Activated T-cell treated with anti-CD3 and anti-CD28 coated beads for 48 hours (primary cell): ENCODE measurements around the gene FLT1.

Experiments used
- DNase-seq: peaks from one replicate; pipeline ENCODE4 v3.0.0-alpha.2; 2020; ENCODE audit warnings: low read depth

FLT1 gene

GRCh38 chr13:28526876-28527275 is 31.9 kb upstream of the FLT1 start:
- DNase-seq: no peak

GRCh38 chr13:28522871-28523270 is 27.9 kb upstream of the FLT1 start:
- DNase-seq: no peak

GRCh38 chr13:28513745-28514144 is 18.8 kb upstream of the FLT1 start:
- DNase-seq: no peak

- no peak for DNase-seq
Measured at GRCh38 chr13:28510542-28510941, 15.6 kb upstream of the FLT1 start.

GRCh38 chr13:28510066-28510465 is 15.1 kb upstream of the FLT1 start:
- no peak for DNase-seq

- DNase-seq: no peak
Measured at GRCh38 chr13:28505543-28506135, 10.7 kb upstream of the FLT1 start.

GRCh38 chr13:28503182-28503967 is 8.4 kb upstream of the FLT1 start:
- DNase-seq: no peak

GRCh38 chr13:28501547-28501946 is 6.6 kb upstream of the FLT1 start:
- DNase-seq: no peak

GRCh38 chr13:28499609-28500008 is 4.7 kb upstream of the FLT1 start:
- no peak for DNase-seq

- DNase-seq: no peak
Measured at GRCh38 chr13:28498481-28499115, 3.7 kb upstream of the FLT1 start.

- no peak for DNase-seq
Measured at GRCh38 chr13:28497143-28497876, 2.4 kb upstream of the FLT1 start.

GRCh38 chr13:28496188-28496564 is 1.2 kb upstream of the FLT1 start:
- no peak for DNase-seq

GRCh38 chr13:28495538-28496187 is 735 bp upstream of the FLT1 start:
- no peak for DNase-seq

GRCh38 chr13:28494504-28494777 is 487 bp downstream of the FLT1 start:
- peak; percentile 7 for DNase-seq

- DNase-seq: peak; percentile 3
Measured at GRCh38 chr13:28493740-28494503, 1.0 kb downstream of the FLT1 start.

- DNase-seq: peak; percentile 30
Measured at GRCh38 chr13:28492569-28493367, 2.2 kb downstream of the FLT1 start.

- DNase-seq: no peak
Measured at GRCh38 chr13:28490061-28490460, 4.9 kb downstream of the FLT1 start.

GRCh38 chr13:28489524-28489931 is 5.4 kb downstream of the FLT1 start:
- no peak for DNase-seq

- DNase-seq: no peak
Measured at GRCh38 chr13:28488376-28489005, 6.4 kb downstream of the FLT1 start.

GRCh38 chr13:28485996-28486543 is 8.9 kb downstream of the FLT1 start:
- DNase-seq: no peak
